SK-N-SH treated with all-trans-retinoic acid at 6 μM for 48 hours (cell line): Measurements from ENCODE around the gene MTCH1.

Source experiments
- ATAC-seq: fragments of 200-7000 bp; cut with Tn5 transposase; 3 replicates; pipeline ENCODE4 v1.9.1; 2020; ENCODE audit warnings: mild to moderate bottlenecking, moderate library complexity
- BACH2 ChIP-seq: fragments of 250-450 bp; sonication (Bioruptor Pico); IDR thresholded peaks from 2 replicates; pipeline ENCODE4 v1.9.0; 2021; ENCODE audit warnings: mild to moderate bottlenecking, borderline replicate concordance
- CREB5 ChIP-seq: fragments of 250-450 bp; sonication (Bioruptor Pico); IDR thresholded peaks from 2 replicates; pipeline ENCODE4 v1.5.1; 2020; ENCODE audit warnings: low read depth, mild to moderate bottlenecking, moderate library complexity
- CSDC2 ChIP-seq: fragments of 250-450 bp; sonication (Bioruptor Pico); IDR thresholded peaks from 2 replicates; pipeline ENCODE4 v1.5.0; 2020; ENCODE audit warnings: mild to moderate bottlenecking, moderate library complexity
- CSRNP3 ChIP-seq: fragments of 250-450 bp; sonication (Bioruptor Pico); IDR thresholded peaks from 2 replicates; pipeline ENCODE4 v1.5.1; 2021; ENCODE audit warnings: mild to moderate bottlenecking, moderate library complexity
- ESRRG ChIP-seq: fragments of 250-450 bp; sonication (Bioruptor Pico); IDR thresholded peaks from 2 replicates; pipeline ENCODE4 v1.6.1; 2021; ENCODE audit warnings: mild to moderate bottlenecking
- GLIS3 ChIP-seq: fragments of 250-450 bp; sonication (Bioruptor Pico); IDR thresholded peaks from 2 replicates; pipeline ENCODE4 v1.5.0; 2020; ENCODE audit warnings: mild to moderate bottlenecking, moderate library complexity
- ISL1 ChIP-seq: fragments of 250-450 bp; sonication (Bioruptor Pico); IDR thresholded peaks from 2 replicates; pipeline ENCODE4 v2.1.2; 2022; ENCODE audit warnings: mild to moderate bottlenecking, moderate library complexity
- OSR1 ChIP-seq: fragments of 250-450 bp; sonication (Bioruptor Pico); IDR thresholded peaks from 2 replicates; pipeline ENCODE4 v1.8.0; 2022; ENCODE audit warnings: moderate library complexity, mild to moderate bottlenecking, inconsistent platforms
- PATZ1 ChIP-seq: fragments of 250-450 bp; sonication (Bioruptor Pico); IDR thresholded peaks from 2 replicates; pipeline ENCODE4 v1.8.0; 2020; ENCODE audit warnings: mild to moderate bottlenecking, moderate library complexity, borderline replicate concordance
- POU6F1 ChIP-seq: fragments of 250-450 bp; sonication (Bioruptor Pico); IDR thresholded peaks from 2 replicates; pipeline ENCODE4 v1.8.0; 2021; ENCODE audit warnings: low read depth, mild to moderate bottlenecking, moderate library complexity, borderline replicate concordance
- PPARA ChIP-seq: fragments of 250-450 bp; sonication (Bioruptor Pico); IDR thresholded peaks from 2 replicates; pipeline ENCODE4 v1.5.0; 2020; ENCODE audit warnings: mild to moderate bottlenecking, borderline replicate concordance
- RARB ChIP-seq: fragments of 250-450 bp; sonication (Bioruptor Pico); IDR thresholded peaks from 2 replicates; pipeline ENCODE4 v1.8.0; 2021; ENCODE audit warnings: mild to moderate bottlenecking, moderate library complexity
- TCF4 ChIP-seq: fragments of 250-450 bp; sonication (Bioruptor Pico); IDR thresholded peaks from 2 replicates; pipeline ENCODE4 v1.8.0; 2021; ENCODE audit warnings: mild to moderate bottlenecking, moderate library complexity, borderline replicate concordance
- TOX ChIP-seq: fragments of 250-450 bp; sonication (Bioruptor Pico); IDR thresholded peaks from 2 replicates; pipeline ENCODE4 v1.8.0; 2021; ENCODE audit warnings: mild to moderate bottlenecking, moderate library complexity, borderline replicate concordance
- TSHZ2 ChIP-seq: fragments of 250-450 bp; sonication (Bioruptor Pico); IDR thresholded peaks from 2 replicates; pipeline ENCODE4 v1.5.0; 2020; ENCODE audit warnings: mild to moderate bottlenecking, moderate library complexity
- ZC3H10 ChIP-seq: fragments of 250-450 bp; sonication (Bioruptor Pico); IDR thresholded peaks from 2 replicates; pipeline ENCODE4 v1.5.1; 2021; ENCODE audit warnings: mild to moderate bottlenecking, moderate library complexity
- ZFP3 ChIP-seq: fragments of 250-450 bp; sonication (Bioruptor Pico); IDR thresholded peaks from 2 replicates; pipeline ENCODE4 v1.5.0; 2020; ENCODE audit warnings: mild to moderate bottlenecking, moderate library complexity
- ZFP30 ChIP-seq: fragments of 450-650 bp; formaldehyde crosslinking; IDR thresholded peaks from 2 replicates; pipeline ENCODE4 v1.5.0; 2022; ENCODE audit warnings: mild to moderate bottlenecking, moderate library complexity
- ZNF565 ChIP-seq: fragments of 450-650 bp; formaldehyde crosslinking; conservative IDR thresholded peaks from 2 replicates; pipeline ENCODE4 v1.5.0; 2020; ENCODE audit warnings: low read depth, mild to moderate bottlenecking, moderate library complexity
- ZNF70 ChIP-seq: fragments of 450-650 bp; formaldehyde crosslinking; IDR thresholded peaks from 2 replicates; pipeline ENCODE4 v1.5.0; 2020; ENCODE audit warnings: mild to moderate bottlenecking, moderate library complexity
- ZNF8 ChIP-seq: fragments of 450-650 bp; formaldehyde crosslinking; IDR thresholded peaks from 2 replicates; pipeline ENCODE4 v1.5.0; 2020; ENCODE audit warnings: mild to moderate bottlenecking, moderate library complexity

The MTCH1 gene

GRCh38 chr6:37021356-37022129 lies 35.5 kb upstream of the MTCH1 start (continued):
- TF ChIP-seq ZNF565 (no peak), ZFP3 (CRISPR knock-in tag) (no peak), TSHZ2 (CRISPR knock-in tag) (no peak), PPARA (CRISPR knock-in tag) (no peak), CSDC2 (CRISPR knock-in tag) (no peak)

- ATAC-seq = no peak
- TF ChIP-seq ZNF565 (no peak), TSHZ2 (CRISPR knock-in tag) (no peak), TCF4 (CRISPR knock-in tag) (no peak), ESRRG (CRISPR knock-in tag) (no peak), RARB (CRISPR knock-in tag) (no peak), ZFP30 (CRISPR knock-in tag) (no peak), CREB5 (CRISPR knock-in tag) (no peak)
These were observed 34.8 kb upstream of the MTCH1 start for GRCh38 chr6:37020812-37021211.

- no peak for TF ChIP-seq TSHZ2 (CRISPR knock-in tag)
- no peak for TF ChIP-seq POU6F1
- TF ChIP-seq PATZ1 = no peak
- TF ChIP-seq CSDC2 (CRISPR knock-in tag) = no peak
- no peak for TF ChIP-seq ISL1 (CRISPR knock-in tag)
- no peak for TF ChIP-seq ZNF70 (CRISPR knock-in tag)
- TF ChIP-seq TCF4 (CRISPR knock-in tag) = no peak
- TF ChIP-seq BACH2 = no peak
- TF ChIP-seq OSR1 (CRISPR knock-in tag) = no peak
- TF ChIP-seq TOX (CRISPR knock-in tag) = no peak
- TF ChIP-seq ZC3H10 (CRISPR knock-in tag) = no peak
- no peak for TF ChIP-seq CSRNP3 (CRISPR knock-in tag)
- no peak for TF ChIP-seq ESRRG (CRISPR knock-in tag)
- TF ChIP-seq GLIS3 (CRISPR knock-in tag) = no peak
- TF ChIP-seq ZNF8 (CRISPR knock-in tag) = no peak
- TF ChIP-seq, all 23 proteins: peak for 0
- no peak for ATAC-seq
These were observed 34.4 kb upstream of the MTCH1 start for GRCh38 chr6:37020381-37020780.
